OCI-M1 (cell line): Measurements from ENCODE around the gene M1AP.
"Not testable (repeated sequence)": the region's sequence is repeated elsewhere in the genome, so short reads cannot be mapped to it uniquely, and the experiment has no call there.

Experiments used
- DNase-seq: peaks from one replicate; lab custom pipeline; 2025; lab: John Stamatoyannopoulos, UW

M1AP gene

DNA sequence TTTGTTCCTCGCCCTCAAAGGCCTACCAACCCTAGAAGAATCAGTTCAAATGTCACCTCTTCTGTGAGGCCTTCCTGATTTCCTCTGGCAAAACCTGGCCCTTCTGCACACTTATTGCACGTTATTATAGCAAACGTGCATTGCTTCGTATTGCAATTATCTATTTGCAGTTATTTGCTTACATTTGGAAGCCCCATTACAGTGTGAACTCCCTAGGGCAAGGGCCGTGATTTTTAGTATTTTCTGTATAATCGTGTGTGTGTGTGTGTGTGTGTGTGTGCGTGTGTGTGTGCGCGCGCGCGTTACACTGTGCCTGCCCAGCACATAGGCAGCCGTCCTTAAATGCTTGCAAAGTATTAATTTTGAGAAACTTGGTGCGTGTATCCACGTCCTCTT, 5.5 kb upstream of the M1AP start:
- DNase-seq: no peak

- no peak for DNase-seq
Observed at GRCh38 chr2:74646834-74647482, 1.2 kb downstream of the M1AP start.

GRCh38 chr2:74646201-74646600, 1.9 kb downstream of the M1AP start:
- peak; percentile 31 for DNase-seq

DNA sequence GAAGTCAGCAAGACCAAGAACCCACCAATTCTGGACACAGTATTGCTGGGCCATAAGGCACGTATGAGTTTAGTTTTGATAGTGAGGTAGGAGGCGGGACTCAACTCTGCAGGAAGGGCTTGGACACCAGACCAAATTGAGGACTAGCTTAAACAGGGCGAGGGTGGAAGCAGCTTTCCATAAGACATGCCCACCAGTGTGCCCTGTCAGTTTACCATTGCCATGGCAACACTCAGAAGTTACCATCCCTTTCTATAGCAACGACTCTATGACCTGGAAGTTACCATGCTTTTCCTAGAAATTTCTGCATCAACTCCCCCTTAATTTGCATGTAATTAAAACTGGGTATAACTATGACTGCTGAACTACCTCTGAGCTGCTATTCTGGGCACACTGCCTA, 2.8 kb downstream of the M1AP start:
- DNase-seq: no peak

GRCh38 chr2:74639550-74639949, 8.6 kb downstream of the M1AP start:
- no peak for DNase-seq

- DNase-seq: no peak
Observed at GRCh38 chr2:74632939-74633312, 15.2 kb downstream of the M1AP start.

DNA sequence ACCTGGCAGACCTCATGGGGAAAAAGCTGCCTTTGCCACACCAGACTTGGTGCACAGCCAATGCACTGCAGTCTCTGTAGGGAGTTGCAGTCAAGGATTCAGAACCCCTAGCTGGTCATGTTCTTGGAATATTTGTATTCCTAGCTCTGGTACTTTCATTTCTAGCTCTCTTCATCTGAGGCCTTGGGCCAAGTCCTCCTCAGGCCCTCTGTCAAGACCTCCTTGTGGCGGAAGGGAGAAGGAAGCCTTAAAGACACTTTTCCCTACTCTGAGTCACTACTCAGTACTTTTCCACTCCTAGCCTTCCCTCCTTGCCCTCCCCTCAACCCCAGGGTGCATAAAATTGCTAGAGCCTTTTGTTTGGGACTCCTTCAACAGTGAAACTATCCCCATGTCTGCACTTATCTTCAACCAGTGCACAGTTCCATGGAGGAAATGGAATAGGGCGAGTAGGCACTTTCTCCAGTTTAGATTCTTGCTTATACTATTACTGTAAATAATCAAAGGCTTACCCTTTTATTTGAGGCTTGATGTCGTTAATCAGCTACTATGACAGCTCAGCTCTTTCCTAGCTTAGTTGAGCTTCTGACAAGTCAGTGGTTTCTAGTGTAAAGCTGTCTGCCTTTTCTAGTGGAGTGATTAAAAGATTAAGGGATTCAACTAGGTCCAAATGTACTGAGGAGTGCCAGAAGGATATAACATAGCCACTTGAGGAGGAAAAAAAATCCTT, 15.8 kb downstream of the M1AP start:
- no peak for DNase-seq

- DNase-seq: not testable (repeated sequence)
Observed at GRCh38 chr2:74630454-74630853, 17.7 kb downstream of the M1AP start.

- DNase-seq: no peak
Observed at GRCh38 chr2:74628538-74629105, 19.5 kb downstream of the M1AP start.

DNA sequence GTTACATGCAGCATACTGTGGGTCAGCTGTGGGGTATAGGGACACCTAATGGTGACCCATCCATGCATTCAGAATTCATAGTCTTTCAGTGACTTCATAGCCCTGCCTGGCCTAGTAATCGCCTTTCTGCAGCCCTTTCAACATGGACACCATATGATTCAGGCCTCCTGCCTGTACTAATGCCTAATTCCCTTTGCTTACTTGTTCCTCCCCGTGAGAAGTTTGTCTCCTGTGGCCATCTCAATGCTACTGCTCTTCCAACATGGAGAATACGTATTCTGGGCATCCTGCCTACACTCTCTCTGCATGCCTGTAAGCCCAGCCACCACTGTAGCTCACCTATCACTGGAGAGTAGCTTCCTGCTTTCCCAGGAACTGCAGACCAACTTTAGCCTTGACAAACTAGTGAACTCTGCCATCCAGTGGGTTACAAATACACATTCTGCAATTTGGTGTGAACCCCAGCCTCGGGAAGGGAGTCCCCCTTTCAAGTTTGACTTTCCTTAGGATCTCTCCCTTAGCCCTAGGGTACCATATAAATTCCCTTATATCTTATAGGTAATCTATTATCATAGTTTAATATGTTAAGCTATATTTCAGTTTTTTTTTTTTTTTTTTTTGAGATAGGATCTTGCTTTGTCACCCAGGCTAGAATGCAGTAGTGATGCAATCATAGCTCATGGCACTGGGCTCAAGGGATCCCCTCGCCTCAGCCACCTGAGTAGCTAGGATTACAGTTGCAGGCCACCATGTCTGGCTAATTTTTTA, 22.3 kb downstream of the M1AP start:
- DNase-seq: peak; percentile 65

GRCh38 chr2:74620671-74621070, 27.5 kb downstream of the M1AP start:
- no peak for DNase-seq

DNA sequence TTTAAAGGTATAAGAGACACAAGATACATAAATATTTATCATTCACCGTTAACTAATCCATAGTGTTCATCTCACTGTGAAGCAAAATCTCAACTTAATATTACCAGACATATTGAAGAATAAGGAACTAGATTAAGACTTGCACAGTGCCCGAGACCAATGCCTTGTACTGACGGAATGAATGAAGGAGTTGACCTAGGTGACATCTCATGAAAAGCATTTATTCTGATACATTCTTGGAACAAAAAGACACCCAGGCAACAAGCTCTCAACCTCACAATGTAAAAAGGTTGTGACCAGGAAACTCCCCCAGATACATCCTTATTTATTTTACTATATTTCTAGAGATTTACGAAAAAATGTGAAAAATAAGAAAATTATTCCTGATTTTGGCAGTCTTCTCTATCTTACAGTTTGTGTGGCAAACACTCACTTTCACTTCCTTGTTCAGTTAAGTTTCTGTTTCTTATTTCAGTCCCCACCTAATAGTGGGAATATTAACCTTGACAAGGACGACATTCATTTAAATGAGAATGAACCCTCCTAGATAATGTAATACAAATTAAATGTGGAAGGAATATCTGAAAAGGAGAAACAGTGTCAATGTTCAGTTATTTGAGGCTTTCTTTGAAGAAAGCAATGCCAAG, 28.4 kb downstream of the M1AP start:
- peak; percentile 3 for DNase-seq

GRCh38 chr2:74618410-74619083, 29.6 kb downstream of the M1AP start:
- peak; percentile 3 for DNase-seq

- DNase-seq: no peak
Observed at GRCh38 chr2:74617122-74617521, 31.0 kb downstream of the M1AP start.

DNA sequence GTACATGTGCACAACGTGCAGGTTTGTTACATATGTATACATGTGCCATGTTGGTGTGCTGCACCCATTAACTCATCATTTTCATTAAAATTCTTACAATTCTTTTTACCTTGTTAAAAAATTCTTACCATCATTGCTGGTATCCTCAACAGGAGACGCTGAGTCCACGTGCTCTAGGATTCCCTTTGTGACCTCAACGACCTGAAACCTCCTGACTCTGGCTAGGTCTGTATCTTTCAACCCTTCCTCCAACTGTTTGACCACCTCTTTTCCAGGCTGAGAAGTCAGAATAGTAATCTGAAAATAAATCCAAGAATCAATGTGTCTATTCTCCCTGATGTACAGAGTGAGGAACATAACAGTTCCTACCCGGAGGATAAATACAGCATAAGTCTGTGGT, 41.2 kb downstream of the M1AP start:
- no peak for DNase-seq

DNA sequence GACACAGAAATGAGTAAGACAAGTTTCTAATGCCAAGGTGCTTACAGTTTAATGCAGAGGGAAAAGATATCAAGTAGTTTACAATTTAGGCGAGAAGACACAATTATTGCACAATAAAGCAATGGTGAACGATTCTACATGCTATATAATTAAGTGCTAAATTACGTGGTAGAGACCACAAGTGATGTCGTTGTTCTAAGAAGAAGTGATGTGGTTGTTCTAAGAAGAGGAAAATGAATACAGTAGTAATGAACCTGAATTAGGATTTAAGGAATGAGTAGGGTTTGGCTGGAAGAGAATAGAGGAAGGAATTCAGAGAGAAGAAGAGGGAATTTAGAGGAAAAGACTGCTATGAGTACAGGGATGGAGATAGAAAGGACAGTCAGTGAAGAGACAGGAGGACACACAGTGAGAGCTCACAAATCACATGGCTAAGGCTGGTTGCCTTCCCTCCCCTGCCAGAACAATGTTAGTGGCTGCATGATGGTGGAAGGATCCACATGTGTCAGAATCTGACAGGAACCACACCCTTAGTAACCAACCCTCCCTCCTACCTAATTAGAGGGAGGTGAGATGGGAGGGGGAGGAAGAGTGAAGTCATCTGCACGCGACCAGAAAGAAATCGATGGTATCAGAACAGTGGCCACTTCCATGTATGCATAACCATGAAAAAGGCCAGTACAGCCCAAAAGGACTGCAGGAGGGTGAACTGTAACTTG, 44.7 kb downstream of the M1AP start:
- no peak for DNase-seq

GRCh38 chr2:74602586-74603281, 45.4 kb downstream of the M1AP start:
- no peak for DNase-seq

- peak; percentile 67 for DNase-seq
Observed at GRCh38 chr2:74599676-74600075, 48.5 kb downstream of the M1AP start.

DNA sequence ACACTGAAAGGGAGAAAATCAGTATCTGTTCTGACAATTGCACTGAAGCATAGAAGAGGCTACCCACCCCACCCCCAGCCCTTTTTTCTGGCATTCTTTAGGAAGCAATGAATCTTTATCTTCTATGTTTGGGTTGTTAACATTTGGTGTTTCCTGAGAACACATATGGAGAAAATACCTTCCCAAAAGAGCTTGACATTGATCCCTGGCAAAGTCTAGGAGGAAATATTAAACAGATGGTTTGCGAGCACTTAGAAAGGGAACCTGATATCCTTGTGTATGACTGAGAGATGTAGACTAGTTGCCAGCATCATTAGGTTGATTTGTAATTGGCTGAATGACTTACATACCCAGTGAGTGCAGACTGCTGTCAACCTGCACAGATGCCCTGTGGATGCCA, 50.7 kb downstream of the M1AP start:
- no peak for DNase-seq

DNA sequence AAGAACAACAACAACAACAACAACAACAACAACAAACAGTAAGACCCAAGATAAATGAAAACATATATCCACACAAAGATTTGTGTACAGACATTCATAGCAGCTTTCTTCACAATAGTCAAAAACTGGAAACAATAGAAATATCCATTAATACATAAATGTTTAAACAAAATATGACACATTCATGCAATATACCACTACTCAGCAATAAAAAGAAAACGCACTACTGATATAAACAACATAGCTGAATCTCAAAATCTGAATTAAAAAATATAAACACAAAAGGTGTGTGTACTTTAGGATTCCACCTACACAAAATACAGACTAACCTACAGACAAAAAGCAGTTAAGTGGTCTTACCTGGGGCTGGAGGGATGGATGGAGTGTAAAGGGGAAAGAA, 51.5 kb downstream of the M1AP start:
- no peak for DNase-seq
